CD8-positive, alpha-beta memory T cell (primary cell): ENCODE data around the gene PAF1. TPM values are rescaled to one million over a fixed set of nuclear protein-coding genes. Genes with fewer than 3 reads are reported as not detected.

Experiments used
- CTCF ChIA-PET: fragments of 350-600 bp; sonication (Branson Sonifier 250); formaldehyde crosslinking; loops from one replicate; lab custom pipeline; 2021; ENCODE audit warnings: antibody characterized with exemption; lab: Charles Lee
- POLR2A ChIA-PET: fragments of 350-600 bp; sonication (Branson Sonifier 250); formaldehyde crosslinking; loops from one replicate; lab custom pipeline; 2021; ENCODE audit warnings: antibody characterized with exemption; lab: Charles Lee
- DNase-seq, 5 donors: peaks; one replicate each; pipeline versions ENCODE4 v3.0.0 to v3.0.0-alpha.2; 2020 to 2022; ENCODE audit warnings: mixed read lengths in 1 of 5
- H3K27ac ChIP-seq: one replicate; pipeline ENCODE4 v1.7.0; 2013; ENCODE audit warnings: low read depth, mild to moderate bottlenecking, low read length, moderate library complexity
- H3K27me3 ChIP-seq: 2 replicates; pipeline ENCODE4 v1.7.0; 2013; ENCODE audit warnings: low read length, mild to moderate bottlenecking; ENCODE audit not compliant: insufficient read depth, poor library complexity, severe bottlenecking
- H3K36me3 ChIP-seq: 2 replicates; pipeline ENCODE4 v1.7.0; 2013; ENCODE audit warnings: mild to moderate bottlenecking, low read length, moderate library complexity; ENCODE audit not compliant: insufficient read depth
- H3K4me1 ChIP-seq: 2 replicates; pipeline ENCODE4 v1.7.0; 2013; ENCODE audit warnings: mild to moderate bottlenecking, low read length, moderate library complexity; ENCODE audit not compliant: insufficient read depth
- H3K4me3 ChIP-seq: 2 replicates; pipeline ENCODE4 v1.7.0; 2013; ENCODE audit warnings: mild to moderate bottlenecking, low read length
- H3K9me3 ChIP-seq: 2 replicates; pipeline ENCODE4 v1.7.0; 2013; ENCODE audit warnings: mild to moderate bottlenecking, low read length
- H3K27ac Mint-ChIP-seq, 8 donors: one replicate each; pipeline ENCODE4 v1.8.0; 2020 to 2021; ENCODE audit warnings: mixed read lengths in 8 of 8, mild to moderate bottlenecking in 6 of 8, inconsistent platforms in 3 of 8, moderate library complexity in 3 of 8
- H3K27me3 Mint-ChIP-seq, 2 donors: one replicate each; pipeline ENCODE4 v1.8.0; 2020 to 2021; ENCODE audit warnings: mixed read lengths in 2 of 2, mild to moderate bottlenecking in 1 of 2, moderate library complexity in 1 of 2
- H3K36me3 Mint-ChIP-seq, 3 donors: one replicate each; pipeline ENCODE4 v1.8.0; 2020 to 2021; ENCODE audit warnings: mixed read lengths in 3 of 3, inconsistent platforms in 1 of 3, mild to moderate bottlenecking in 1 of 3
- H3K4me1 Mint-ChIP-seq, 3 donors: one replicate each; pipeline ENCODE4 v1.8.0; 2020 to 2021; ENCODE audit warnings: mixed read lengths in 3 of 3, inconsistent platforms in 1 of 3, mild to moderate bottlenecking in 1 of 3
- H3K4me3 Mint-ChIP-seq, 7 donors: one replicate each; pipeline ENCODE4 v1.8.0; 2020 to 2021; ENCODE audit warnings: mixed read lengths in 7 of 7, mild to moderate bottlenecking in 6 of 7, moderate library complexity in 4 of 7, inconsistent platforms in 2 of 7
- H3K9me3 Mint-ChIP-seq, 5 donors: one replicate each; pipeline ENCODE4 v1.8.0; 2020 to 2022; ENCODE audit warnings: mixed read lengths in 5 of 5, mild to moderate bottlenecking in 3 of 5, moderate library complexity in 2 of 5, inconsistent platforms in 1 of 5
- polyA plus RNA-seq: library from polyadenylated mRNA; unstranded; fragments of 300-500 nt; fragmentation: Illumina TruSeq; gene quantifications from one replicate; pipeline ENCODE4 v1.2.3, GENCODE V29; 2021
- total RNA-seq, 2 experiments: library from RNA; stranded (reverse); gene quantifications; one replicate each; pipeline ENCODE4 v1.2.3, GENCODE V29; 2021

The PAF1 gene
- total and polyA plus RNA-seq, 3 experiments from 2014 or later: 44.6 to 50.2 (median 46.9) TPM

GRCh38 chr19:39407410-39407659 lies 16.4 kb upstream of the PAF1 start:
- H3K27ac ChIP-seq: peak overlapping the region; percentile 97
- H3K27me3 ChIP-seq: no peaks in the 10 kb centered on the region
- no peak for DNase-seq
- ChIA-PET CTCF (interaction anchor here (0.6 to 4.2 kb wide), 5 partner anchors 10 to 285 kb away, joined by 3 to 70 read pairs (median 4); partner anchors contain the start of genes MED29 and PAF1), POLR2A (interaction anchor here (0.5 to 4.3 kb wide), 5 partner anchors 10 to 65 kb away, joined by 3 to 96 read pairs (median 19); partner anchors contain the start of genes MED29, PAF1, RPS16 and SAMD4B)
- Mint-ChIP-seq H3K9me3 (peaks cover 0 to 21% (median 10%) of the 10 kb centered on the region in 5 donors), H3K4me1 (peaks cover 48 to 67% (median 59%) of the 10 kb centered on the region in 3 donors), H3K4me3 (peak overlapping the region; percentile 89 to 96 (median 92)), H3K27me3 (peaks cover 0 to 40% of the 10 kb centered on the region in 2 donors), H3K36me3 (peaks cover 13 to 44% (median 13%) of the 10 kb centered on the region in 3 donors), H3K27ac (peak overlapping the region; percentile 95 to 100 (median 99))
- H3K9me3 ChIP-seq: no peaks in the 10 kb centered on the region
- peaks cover 14% of the 10 kb centered on the region for H3K36me3 ChIP-seq
- peaks cover 55% of the 10 kb centered on the region for H3K4me1 ChIP-seq
- peak overlapping the region; percentile 83 for H3K4me3 ChIP-seq

DNA sequence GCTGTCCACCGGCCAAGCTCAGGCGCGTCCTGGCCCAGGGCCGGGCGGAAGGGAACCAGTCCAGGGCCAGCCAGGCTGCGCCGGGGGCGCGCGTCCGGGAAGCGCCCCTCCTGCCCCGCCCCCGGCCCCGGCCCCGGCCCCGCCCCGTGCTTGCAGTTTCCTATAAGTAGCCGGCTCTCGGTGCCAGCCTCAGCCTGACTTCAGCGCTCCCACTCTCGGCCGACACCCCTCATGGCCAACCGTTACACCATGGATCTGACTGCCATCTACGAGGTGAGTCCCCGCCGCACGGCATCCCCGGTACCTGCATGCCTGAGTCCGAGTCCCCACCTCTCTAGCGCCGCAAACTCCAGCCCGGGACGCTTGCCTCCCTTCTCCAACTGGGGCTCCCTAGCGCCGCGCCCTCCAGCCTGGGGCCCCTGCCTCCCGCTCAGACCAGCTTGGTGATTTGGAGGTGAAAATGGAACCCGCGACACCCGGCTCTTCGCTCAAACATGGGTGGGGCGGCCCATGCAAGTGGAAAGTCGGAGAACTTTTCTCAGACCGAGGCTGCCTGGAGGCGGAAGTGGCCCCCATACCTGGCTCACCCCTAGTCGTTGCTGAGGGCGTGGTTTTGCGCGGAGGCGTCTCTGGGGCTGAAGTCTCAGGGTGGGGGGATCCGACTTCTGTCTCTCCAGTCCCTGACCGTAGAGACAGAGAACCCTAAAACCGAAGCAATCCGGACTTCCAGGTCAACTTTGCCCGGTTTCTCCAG lies 15.9 kb upstream of the PAF1 start, which contains the start of gene ZFP36:
ZFP36 (plus strand) TSS at position 192 of the 754 bp plus-strand sequence; CDS start at position 250, 58 bp downstream.
- H3K9me3 Mint-ChIP-seq: peaks cover 0 to 21% (median 8%) of the 10 kb centered on the region in 5 donors
- H3K4me3 Mint-ChIP-seq: peak within 1 kb of the TSS; percentile 89 to 96 (median 92)
- DNase-seq: peak; percentile 86 to 94 (median 87)
- peaks cover 14% of the 10 kb centered on the region for H3K36me3 ChIP-seq
- peaks cover 50 to 67% (median 59%) of the 10 kb centered on the region in 3 donors for H3K4me1 Mint-ChIP-seq
- H3K27me3 ChIP-seq: no peaks in the 10 kb centered on the region
- H3K4me1 ChIP-seq: peaks cover 60% of the 10 kb centered on the region
- no peaks in the 10 kb centered on the region for H3K9me3 ChIP-seq
- H3K27ac ChIP-seq: peak within 1 kb of the TSS; percentile 97
- CTCF ChIA-PET: interaction anchor here (1.3 to 4.2 kb wide), 3 partner anchors 10 to 284 kb away, joined by 4 to 70 read pairs (median 7); partner anchors contain the start of genes MED29 and PAF1
- peaks cover 0 to 36% of the 10 kb centered on the region in 2 donors for H3K27me3 Mint-ChIP-seq
- H3K4me3 ChIP-seq: peak within 1 kb of the TSS; percentile 83
- POLR2A ChIA-PET: interaction anchor here (1.0 to 4.3 kb wide), 6 partner anchors 9 to 535 kb away, joined by 3 to 96 read pairs (median 12); partner anchors contain the start of genes MED29, PAF1, RPS16 and SAMD4B
- peaks cover 13 to 41% (median 13%) of the 10 kb centered on the region in 3 donors for H3K36me3 Mint-ChIP-seq
- peak within 1 kb of the TSS; percentile 96 to 100 (median 100) for H3K27ac Mint-ChIP-seq

GRCh38 chr19:39405958-39406655 lies 15.2 kb upstream of the PAF1 start:
- peaks cover 13 to 35% (median 13%) of the 10 kb centered on the region in 3 donors for H3K36me3 Mint-ChIP-seq
- H3K4me1 Mint-ChIP-seq: peaks cover 50 to 67% (median 59%) of the 10 kb centered on the region in 3 donors
- peaks cover 60% of the 10 kb centered on the region for H3K4me1 ChIP-seq
- H3K4me3 Mint-ChIP-seq: peak overlapping the region; percentile 89 to 96 (median 92)
- ChIA-PET POLR2A (interaction anchor here (0.7 to 4.3 kb wide), 5 partner anchors 8 to 536 kb away, joined by 3 to 96 read pairs (median 3); partner anchors contain the start of genes MED29, PAF1 and SAMD4B), CTCF (interaction anchor here (4.2 kb wide), 1 partner anchor 9 kb away, joined by 70 read pairs; no protein-coding TSS in a partner anchor)
- peaks cover 0 to 31% of the 10 kb centered on the region in 2 donors for H3K27me3 Mint-ChIP-seq
- H3K36me3 ChIP-seq: peaks cover 14% of the 10 kb centered on the region
- no peaks in the 10 kb centered on the region for H3K9me3 ChIP-seq
- peak; percentile 73 to 97 (median 87) for DNase-seq
- H3K27ac Mint-ChIP-seq: peak overlapping the region; percentile 94 to 100 (median 99)
- peaks cover 0 to 19% (median 8%) of the 10 kb centered on the region in 5 donors for H3K9me3 Mint-ChIP-seq
- no peaks in the 10 kb centered on the region for H3K27me3 ChIP-seq
- H3K4me3 ChIP-seq: peak overlapping the region; percentile 83
- peak overlapping the region; percentile 85 for H3K27ac ChIP-seq

DNA sequence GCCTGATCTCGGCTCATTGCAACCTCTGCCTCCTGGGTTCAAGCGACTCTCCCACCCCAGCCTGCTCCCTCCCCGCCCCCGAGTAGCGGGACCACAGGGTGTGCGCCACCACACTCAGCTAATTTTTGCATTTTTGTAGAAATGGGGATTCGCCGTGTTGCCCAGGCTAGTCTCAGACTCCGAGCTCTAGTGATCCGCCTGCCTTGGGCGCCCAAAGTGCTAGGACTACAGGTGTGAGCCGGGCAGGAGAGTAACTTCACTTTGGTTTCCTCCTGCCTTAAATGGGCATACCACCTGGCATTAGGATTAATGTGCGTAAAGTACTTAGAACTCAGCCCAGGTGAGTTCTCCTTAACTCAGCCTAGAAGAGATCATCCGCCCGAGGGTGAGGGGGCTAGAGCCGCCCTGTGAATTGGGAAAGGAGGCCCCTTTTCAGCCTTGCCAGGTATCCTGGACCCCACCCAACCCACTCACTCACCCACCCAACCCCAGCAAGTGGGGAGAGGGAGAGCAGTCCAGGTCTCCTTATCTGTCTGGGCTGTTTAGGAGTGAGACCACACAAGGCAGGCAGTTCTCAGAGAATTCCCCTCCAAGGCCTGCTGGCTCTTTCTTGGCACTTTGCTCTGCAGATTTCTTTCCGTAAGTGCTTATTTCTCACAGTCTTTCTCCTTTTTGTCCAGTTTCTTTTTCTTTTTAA lies 14.5 kb upstream of the PAF1 start:
- Histone ChIP-seq H3K27ac (peak overlapping the region; percentile 85), H3K36me3 (peaks cover 14% of the 10 kb centered on the region), H3K27me3 (no peaks in the 10 kb centered on the region), H3K4me1 (peaks cover 60% of the 10 kb centered on the region), H3K9me3 (no peaks in the 10 kb centered on the region), H3K4me3 (peak overlapping the region; percentile 45)
- Mint-ChIP-seq H3K4me1 (peaks cover 46 to 67% (median 57%) of the 10 kb centered on the region in 3 donors), H3K4me3 (peak overlapping the region; percentile 46 to 94 (median 92)), H3K9me3 (peaks cover 0 to 15% (median 6%) of the 10 kb centered on the region in 5 donors), H3K27ac (peak overlapping the region; percentile 94 to 100 (median 99)), H3K36me3 (peaks cover 13 to 32% (median 13%) of the 10 kb centered on the region in 3 donors), H3K27me3 (peaks cover 0 to 31% of the 10 kb centered on the region in 2 donors)
- ChIA-PET POLR2A (interaction anchor here (0.6 to 4.3 kb wide), 3 partner anchors 8 to 118 kb away, joined by 3 to 96 read pairs (median 5); no protein-coding TSS in a partner anchor), CTCF (interaction anchor here (4.2 kb wide), 1 partner anchor 8 kb away, joined by 70 read pairs; no protein-coding TSS in a partner anchor)
- DNase-seq: peak in 1 of 5 donors; percentile 53

GRCh38 chr19:39403331-39404312 lies 12.7 kb upstream of the PAF1 start:
- CTCF ChIA-PET: interaction anchor here (0.5 to 8.9 kb wide), 4 partner anchors 8 to 477 kb away, joined by 3 to 207 read pairs (median 4); partner anchors contain the start of genes MED29, PAF1 and PLEKHG2
- POLR2A ChIA-PET: interaction anchor here (1.0 to 1.8 kb wide), 4 partner anchors 9 to 32 kb away, joined by 4 to 6 read pairs (median 5); partner anchors contain the start of genes MED29, PAF1, PLEKHG2 and RPS16

More at GRCh38 chr19:39403331-39404312, 12.7 kb upstream of the PAF1 start:
- Histone ChIP-seq H3K4me1 (peaks cover 74% of the 10 kb centered on the region), H3K36me3 (peaks cover 11% of the 10 kb centered on the region), H3K9me3 (no peaks in the 10 kb centered on the region), H3K4me3 (peak overlapping the region; percentile 87), H3K27ac (peak overlapping the region; percentile 99), H3K27me3 (no peaks in the 10 kb centered on the region)
- peaks cover 0 to 12% (median 1%) of the 10 kb centered on the region in 5 donors for H3K9me3 Mint-ChIP-seq
- H3K27me3 Mint-ChIP-seq: peaks cover 0 to 18% of the 10 kb centered on the region in 2 donors
- DNase-seq: peak; percentile 93 to 99 (median 98)
- H3K36me3 Mint-ChIP-seq: peaks cover 9 to 25% (median 9%) of the 10 kb centered on the region in 3 donors
- peaks cover 49 to 76% (median 64%) of the 10 kb centered on the region in 3 donors for H3K4me1 Mint-ChIP-seq
- peak overlapping the region; percentile 77 to 89 (median 80) for H3K4me3 Mint-ChIP-seq
- peak overlapping the region; percentile 96 to 100 (median 99) for H3K27ac Mint-ChIP-seq
